ENCODE measurements around the gene IQSEC3.

GRCh38 chr12:182381-182892, 115.9 kb downstream of the IQSEC3 start:
- TF ChIP-seq CTCF (IDR thresholded peaks at IDR 0.05) (no peak), POLR2A (IDR thresholded peaks at IDR 0.05) (no peak)

Data from body of pancreas (tissue), 4 donors.